OCI-LY3 (cell line): Measurements from ENCODE around the gene CYP26B1.

Source experiments
- EZH2phosphoT487 ChIP-seq: fragments of 200-600 bp; shearing (Covaris generic); IDR thresholded peaks from 2 replicates; pipeline ENCODE4 v1.6.1; 2018; ENCODE audit warnings: antibody characterized with exemption, mixed run types, low read depth
- TF ChIP-seq, protein P1 (sequence below): fragments of 200-600, 300-600 bp; sonication (generic); IDR thresholded peaks from 2 replicates; pipeline ENCODE4 v1.5.1; 2014; ENCODE audit warnings: antibody characterized with exemption, low read length, low read depth

GRCh38 chr2:72129681-72130340, 17.9 kb downstream of the CYP26B1 start:
- TF ChIP-seq, protein P1, sequence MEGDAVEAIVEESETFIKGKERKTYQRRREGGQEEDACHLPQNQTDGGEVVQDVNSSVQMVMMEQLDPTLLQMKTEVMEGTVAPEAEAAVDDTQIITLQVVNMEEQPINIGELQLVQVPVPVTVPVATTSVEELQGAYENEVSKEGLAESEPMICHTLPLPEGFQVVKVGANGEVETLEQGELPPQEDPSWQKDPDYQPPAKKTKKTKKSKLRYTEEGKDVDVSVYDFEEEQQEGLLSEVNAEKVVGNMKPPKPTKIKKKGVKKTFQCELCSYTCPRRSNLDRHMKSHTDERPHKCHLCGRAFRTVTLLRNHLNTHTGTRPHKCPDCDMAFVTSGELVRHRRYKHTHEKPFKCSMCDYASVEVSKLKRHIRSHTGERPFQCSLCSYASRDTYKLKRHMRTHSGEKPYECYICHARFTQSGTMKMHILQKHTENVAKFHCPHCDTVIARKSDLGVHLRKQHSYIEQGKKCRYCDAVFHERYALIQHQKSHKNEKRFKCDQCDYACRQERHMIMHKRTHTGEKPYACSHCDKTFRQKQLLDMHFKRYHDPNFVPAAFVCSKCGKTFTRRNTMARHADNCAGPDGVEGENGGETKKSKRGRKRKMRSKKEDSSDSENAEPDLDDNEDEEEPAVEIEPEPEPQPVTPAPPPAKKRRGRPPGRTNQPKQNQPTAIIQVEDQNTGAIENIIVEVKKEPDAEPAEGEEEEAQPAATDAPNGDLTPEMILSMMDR: no peak
- TF ChIP-seq EZH2phosphoT487: no peak
